HepG2 (cell line): ENCODE measurements around the gene GAS2L2. TPM values are rescaled to one million over a fixed set of nuclear protein-coding genes. Genes with fewer than 3 reads are reported as not detected.

Source experiments
- ARID2 ChIP-seq: sonication (generic); formaldehyde crosslinking; IDR thresholded peaks from 2 replicates; pipeline ENCODE4 v1.8.1; 2022; ENCODE audit warnings: mild to moderate bottlenecking, missing genetic modification reagents, borderline replicate concordance
- CBFB ChIP-seq: sonication (generic); formaldehyde crosslinking; IDR thresholded peaks from 2 replicates; pipeline ENCODE4 v1.4.0; 2020; ENCODE audit warnings: missing genetic modification reagents
- CC2D1A ChIP-seq: sonication (generic); formaldehyde crosslinking; IDR thresholded peaks from 2 replicates; pipeline ENCODE4 v1.8.1; 2023; ENCODE audit warnings: mild to moderate bottlenecking, missing genetic modification reagents
- CHD4 ChIP-seq: fragments of 200-600 bp; sonication (generic); IDR thresholded peaks from 2 replicates; pipeline ENCODE4 v1.7.0; 2017; ENCODE audit warnings: mild to moderate bottlenecking, low read length, borderline replicate concordance
- FOSL2 ChIP-seq: sonication (generic); formaldehyde crosslinking; IDR thresholded peaks from 2 replicates; pipeline ENCODE4 v1.4.0; 2020; ENCODE audit warnings: missing genetic modification reagents
- IKZF4 ChIP-seq: sonication (generic); formaldehyde crosslinking; IDR thresholded peaks from 2 replicates; pipeline ENCODE4 v1.5.1; 2020; ENCODE audit warnings: borderline replicate concordance, mild to moderate bottlenecking, low read depth, missing genetic modification reagents; ENCODE audit errors: not compliant biosample characterization
- MAFG ChIP-seq: sonication (generic); formaldehyde crosslinking; IDR thresholded peaks from 2 replicates; pipeline ENCODE4 v1.5.1; 2020; ENCODE audit warnings: mild to moderate bottlenecking, missing genetic modification reagents
- MEIS1 ChIP-seq: sonication (generic); formaldehyde crosslinking; IDR thresholded peaks from 2 replicates; pipeline ENCODE4 v1.9.0; 2021; ENCODE audit warnings: mild to moderate bottlenecking, missing genetic modification reagents, moderate library complexity, borderline replicate concordance
- MXI1 ChIP-seq: IDR thresholded peaks from 3 replicates; pipeline ENCODE4 v1.6.1; 2012; ENCODE audit warnings: low read depth, low read length, inconsistent platforms, borderline replicate concordance
- NR2C2 ChIP-seq: sonication (generic); formaldehyde crosslinking; IDR thresholded peaks from 2 replicates; pipeline ENCODE4 v1.4.0; 2020; ENCODE audit warnings: missing genetic modification reagents, mild to moderate bottlenecking, moderate library complexity, borderline replicate concordance
- NR2F2 ChIP-seq: IDR thresholded peaks from 2 replicates; pipeline ENCODE4 v1.6.1; 2012; ENCODE audit warnings: low read depth, inconsistent platforms, borderline replicate concordance
- PAX8 ChIP-seq: sonication (generic); formaldehyde crosslinking; IDR thresholded peaks from 2 replicates; pipeline ENCODE4 v1.8.0; 2022; ENCODE audit warnings: mild to moderate bottlenecking, missing genetic modification reagents, borderline replicate concordance
- PCBP2 ChIP-seq: fragments of 200-400 bp; formaldehyde crosslinking; optimal IDR thresholded peaks from 2 replicates; pipeline ENCODE3; 2018; ENCODE audit warnings: low read length, low read depth; ENCODE audit not compliant: poor library complexity, severe bottlenecking
- PRMT3 ChIP-seq: sonication (generic); formaldehyde crosslinking; IDR thresholded peaks from 2 replicates; pipeline ENCODE4 v1.8.1; 2022; ENCODE audit warnings: low read depth, mild to moderate bottlenecking, moderate library complexity, missing genetic modification reagents, borderline replicate concordance
- RFX1 ChIP-seq: fragments of 450-650 bp; IDR thresholded peaks from 2 replicates; pipeline ENCODE4 v1.6.1; 2017
- SALL1 ChIP-seq: sonication (generic); formaldehyde crosslinking; IDR thresholded peaks from 2 replicates; pipeline ENCODE4 v1.8.0; 2022; ENCODE audit warnings: mild to moderate bottlenecking, missing genetic modification reagents
- SIN3B ChIP-seq: fragments of 150-350 bp; IDR thresholded peaks from 2 replicates; pipeline ENCODE4 v1.6.1; 2014; ENCODE audit warnings: low read length
- SMAD3 ChIP-seq: sonication (generic); formaldehyde crosslinking; IDR thresholded peaks from 2 replicates; pipeline ENCODE4 v1.4.0; 2020; ENCODE audit warnings: missing genetic modification reagents
- SP5 ChIP-seq: IDR thresholded peaks from 2 replicates; pipeline ENCODE4 v1.6.1; 2016; ENCODE audit warnings: low read depth, borderline replicate concordance
- TCF12 ChIP-seq, 2 experiments: fragments of 450-650 bp in 1 of 2; sonication (generic) in 1 of 2; formaldehyde crosslinking in 1 of 2; IDR thresholded peaks; 2 replicates each; pipeline versions ENCODE4 v1.6.1 to v1.8.0; 2017 to 2022; ENCODE audit warnings: antibody characterized with exemption in 1 of 2, mild to moderate bottlenecking in 1 of 2, missing genetic modification reagents in 1 of 2, moderate library complexity in 1 of 2
- YY1 ChIP-seq: IDR thresholded peaks from 2 replicates; pipeline ENCODE4 v1.6.1; 2011; ENCODE audit warnings: low read length, low read depth, moderate library complexity, mild to moderate bottlenecking; ENCODE audit not compliant: insufficient read depth, insufficient replicate concordance
- ZNF282 ChIP-seq: fragments of 450-650 bp; IDR thresholded peaks from 2 replicates; pipeline ENCODE4 v1.6.1; 2018; ENCODE audit not compliant: partially characterized antibody
- ZNF30 ChIP-seq: sonication (generic); formaldehyde crosslinking; IDR thresholded peaks from 2 replicates; pipeline ENCODE4 v1.5.0; 2020; ENCODE audit warnings: mild to moderate bottlenecking, missing genetic modification reagents
- ZNF691 ChIP-seq: sonication (generic); formaldehyde crosslinking; IDR thresholded peaks from 2 replicates; pipeline ENCODE4 v1.4.0; 2020; ENCODE audit warnings: missing genetic modification reagents, low read depth, mild to moderate bottlenecking, borderline replicate concordance
- ZNF740 ChIP-seq: sonication (generic); formaldehyde crosslinking; IDR thresholded peaks from 2 replicates; pipeline ENCODE4 v1.4.0; 2020; ENCODE audit warnings: missing genetic modification reagents
- ZNF766 ChIP-seq: sonication (generic); formaldehyde crosslinking; IDR thresholded peaks from 2 replicates; pipeline ENCODE4 v1.5.0; 2020; ENCODE audit warnings: missing genetic modification reagents, borderline replicate concordance
- ZNF879 ChIP-seq: sonication (generic); formaldehyde crosslinking; IDR thresholded peaks from 2 replicates; pipeline ENCODE4 v1.8.1; 2023; ENCODE audit warnings: missing genetic modification reagents
- polyA plus RNA-seq, 8 experiments: library from polyadenylated mRNA; depleted of rRNA in 3 of 8; stranded (reverse) in 7 of 8; unstranded in 1 of 8; fragments of >200 nt; fragmentation: Illumina TruSeq in 4 of 8; extraction: Trizol in 4 of 8; gene quantifications; 2 replicates each; pipeline versions ENCODE4 v1.2.1 to v1.2.3, GENCODE V29; 2011 to 2016; ENCODE audit warnings: low read depth in 4 of 8, missing spikeins in 1 of 8, mixed read lengths in 1 of 8; ENCODE audit not compliant: insufficient read depth in 1 of 8
- total RNA-seq, 5 experiments: library from RNA; depleted of rRNA; stranded (reverse); fragments of >200 nt; fragmentation: Illumina TruSeq; extraction: Trizol; gene quantifications; 2 replicates each; pipeline ENCODE4 v1.2.3, GENCODE V29; 2016; ENCODE audit warnings: low read depth in 1 of 5
- TF ChIP-seq, protein P1 (sequence below): fragments of 450-650 bp; IDR thresholded peaks from 2 replicates; pipeline ENCODE4 v1.6.1; 2016

GAS2L2 gene
- total and polyA plus RNA-seq, 2 of the 13 experiments (the other 11 are each of a cell fraction or from before 2014, with no cell fraction given): not detected

- TF ChIP-seq, protein P1, sequence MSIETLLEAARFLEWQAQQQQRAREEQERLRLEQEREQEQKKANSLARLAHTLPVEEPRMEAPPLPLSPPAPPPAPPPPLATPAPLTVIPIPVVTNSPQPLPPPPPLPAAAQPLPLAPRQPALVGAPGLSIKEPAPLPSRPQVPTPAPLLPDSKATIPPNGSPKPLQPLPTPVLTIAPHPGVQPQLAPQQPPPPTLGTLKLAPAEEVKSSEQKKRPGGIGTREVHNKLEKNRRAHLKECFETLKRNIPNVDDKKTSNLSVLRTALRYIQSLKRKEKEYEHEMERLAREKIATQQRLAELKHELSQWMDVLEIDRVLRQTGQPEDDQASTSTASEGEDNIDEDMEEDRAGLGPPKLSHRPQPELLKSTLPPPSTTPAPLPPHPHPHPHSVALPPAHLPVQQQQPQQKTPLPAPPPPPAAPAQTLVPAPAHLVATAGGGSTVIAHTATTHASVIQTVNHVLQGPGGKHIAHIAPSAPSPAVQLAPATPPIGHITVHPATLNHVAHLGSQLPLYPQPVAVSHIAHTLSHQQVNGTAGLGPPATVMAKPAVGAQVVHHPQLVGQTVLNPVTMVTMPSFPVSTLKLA: no peak
- TF ChIP-seq CBFB (CRISPR knock-in tag) (peak; percentile 71), SALL1 (CRISPR knock-in tag) (peak; percentile 75), ZNF282 (no peak), NR2C2 (no peak), MAFG (no peak), MXI1 (peak; percentile 65; the same call in 1 of the 3 replicates), ZNF740 (CRISPR knock-in tag) (0 out of 2 replicates have a peak, but pooled peaks have one; percentile 42), ZNF766 (CRISPR knock-in tag) (0 out of 2 replicates have a peak, but pooled peaks have one; percentile 78), ZNF30 (CRISPR knock-in tag) (peak; percentile 57; the same call in 1 of the 2 replicates), PCBP2 (no peak), FOSL2 (CRISPR knock-in tag) (peak; percentile 5; the same call in 1 of the 2 replicates), PRMT3 (CRISPR knock-in tag) (peak; percentile 68; the same call in 1 of the 2 replicates), PAX8 (CRISPR knock-in tag) (no peak), SP5 (CRISPR knock-in tag) (peak; percentile 44; the same call in 1 of the 2 replicates), SMAD3 (CRISPR knock-in tag) (no peak), CC2D1A (CRISPR knock-in tag) (no peak), RFX1 (no peak), ARID2 (no peak), ZNF879 (CRISPR knock-in tag) (0 out of 2 replicates have a peak, but pooled peaks have one; percentile 71), CHD4 (no peak), ZNF691 (CRISPR knock-in tag) (peak; percentile 85; the same call in 1 of the 2 replicates), SIN3B (no peak), TCF12 (IDR thresholded peaks at IDR 0.05) (no peak), TCF12 (CRISPR knock-in tag; IDR thresholded peaks at IDR 0.05) (peak; percentile 49; the same call in 1 of the 2 replicates), IKZF4 (CRISPR knock-in tag) (no peak), YY1 (peak; percentile 67), NR2F2 (no peak), MEIS1 (CRISPR knock-in tag) (peak; percentile 86)
Measured at GRCh38 chr17:35764123-35764991, 11.3 kb upstream of the GAS2L2 start (continued).
